Stimulated activated CD8-positive, alpha-beta memory T cell treated with anti-CD3 and anti-CD28 coated beads, Interleukin-2, amount 100 ng/mL, for 1 hour (primary cell): ENCODE data around the gene THUMPD3.

ENCODE experiments used
- DNase-seq, 2 donors: peaks; one replicate each; pipeline ENCODE4 v3.0.0-alpha.2; 2020; ENCODE audit warnings: low read depth in 2 of 2

Gene THUMPD3

GRCh38 chr3:9361691-9362388 lies 1.0 kb upstream of the THUMPD3 start:
- DNase-seq, result no peak

DNA sequence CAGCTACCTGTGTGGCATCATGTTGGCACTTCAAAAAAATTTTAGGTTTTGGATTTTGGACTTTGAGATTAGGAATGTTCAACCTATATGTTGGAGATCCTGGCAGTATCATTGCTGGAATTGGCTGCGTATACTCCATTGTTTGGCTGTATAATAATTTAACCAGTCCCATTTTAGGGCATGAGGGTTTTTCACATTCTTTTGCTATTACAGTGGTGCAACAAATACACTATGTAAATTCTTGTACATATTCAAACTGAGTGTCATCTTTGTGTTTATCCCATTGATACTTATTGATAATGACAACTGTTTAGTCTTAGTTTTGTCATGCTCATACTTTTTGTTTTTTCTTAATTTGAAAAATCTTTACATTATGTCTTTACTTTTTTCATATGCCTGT lies 6.7 kb downstream of the THUMPD3 start:
- no peak for DNase-seq

DNA sequence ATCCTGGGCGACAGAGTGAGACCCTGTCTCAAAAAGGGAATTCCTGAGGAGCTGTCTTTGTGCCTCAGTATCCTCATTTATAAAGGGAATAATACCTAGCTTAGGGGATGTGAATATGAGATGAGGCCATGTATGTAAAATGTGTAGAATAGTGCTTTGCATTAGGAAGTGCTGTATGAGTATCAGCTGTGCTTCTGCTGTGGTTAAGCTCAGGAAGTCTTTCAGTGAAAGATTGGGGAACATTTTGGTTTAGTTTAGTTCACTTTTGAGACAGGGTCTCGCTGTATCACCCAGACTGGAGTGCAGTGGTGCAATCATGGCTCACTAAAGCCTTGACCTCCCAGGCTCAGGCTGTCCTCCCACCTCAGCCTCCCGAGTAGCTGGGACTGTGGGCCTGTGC lies 10.6 kb downstream of the THUMPD3 start:
- DNase-seq, result no peak

GRCh38 chr3:9377981-9378380 lies 15.1 kb downstream of the THUMPD3 start:
- DNase-seq, result no peak

GRCh38 chr3:9379327-9379726 lies 16.5 kb downstream of the THUMPD3 start:
- DNase-seq, result no peak

- no peak for DNase-seq
Observed at GRCh38 chr3:9380014-9380413, 17.2 kb downstream of the THUMPD3 start.

GRCh38 chr3:9384141-9384828 lies 21.4 kb downstream of the THUMPD3 start:
- no peak for DNase-seq

- no peak for DNase-seq
Observed at GRCh38 chr3:9385187-9386077, 22.6 kb downstream of the THUMPD3 start.

- DNase-seq, result no peak
Observed at GRCh38 chr3:9386078-9386459, 23.2 kb downstream of the THUMPD3 start.

DNA sequence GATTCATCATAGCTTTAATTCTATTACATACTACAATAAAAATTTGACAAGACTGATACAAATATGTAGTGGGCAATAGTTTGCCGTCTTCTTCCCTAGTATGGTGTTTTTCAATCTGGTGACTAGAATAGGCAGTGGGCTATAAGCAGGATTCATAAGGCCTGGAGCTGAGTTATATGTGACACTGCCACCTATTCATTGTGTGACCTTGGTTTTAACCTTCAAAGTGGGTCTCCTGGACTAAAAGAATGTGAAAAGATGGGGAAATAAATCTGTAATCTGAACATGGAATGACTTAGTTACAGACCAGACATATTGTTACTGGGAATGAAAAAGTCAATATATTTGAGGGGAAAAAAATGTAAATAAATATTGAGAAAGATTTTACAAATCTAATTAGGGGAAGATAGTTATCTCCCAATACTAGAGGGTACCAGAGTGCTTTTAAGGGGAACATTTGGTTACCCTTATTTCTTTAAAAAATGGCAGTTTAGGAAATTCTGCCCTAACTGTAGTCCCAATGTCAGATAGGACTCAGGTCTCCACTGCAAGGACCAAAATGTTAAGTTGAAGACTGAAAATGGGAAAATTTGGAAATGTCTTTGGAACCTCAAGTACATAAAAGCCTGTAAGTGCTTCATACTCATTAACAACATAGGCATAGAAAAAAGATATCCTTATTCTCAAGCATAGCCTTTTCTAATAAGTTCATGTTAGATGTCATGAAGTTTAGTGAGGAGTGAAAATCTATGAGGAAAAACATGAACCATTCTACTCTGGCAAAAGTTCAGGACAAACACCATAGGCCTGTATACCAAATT lies 23.9 kb downstream of the THUMPD3 start:
- DNase-seq, result no peak

GRCh38 chr3:9387322-9387655 lies 24.4 kb downstream of the THUMPD3 start:
- no peak for DNase-seq

DNA sequence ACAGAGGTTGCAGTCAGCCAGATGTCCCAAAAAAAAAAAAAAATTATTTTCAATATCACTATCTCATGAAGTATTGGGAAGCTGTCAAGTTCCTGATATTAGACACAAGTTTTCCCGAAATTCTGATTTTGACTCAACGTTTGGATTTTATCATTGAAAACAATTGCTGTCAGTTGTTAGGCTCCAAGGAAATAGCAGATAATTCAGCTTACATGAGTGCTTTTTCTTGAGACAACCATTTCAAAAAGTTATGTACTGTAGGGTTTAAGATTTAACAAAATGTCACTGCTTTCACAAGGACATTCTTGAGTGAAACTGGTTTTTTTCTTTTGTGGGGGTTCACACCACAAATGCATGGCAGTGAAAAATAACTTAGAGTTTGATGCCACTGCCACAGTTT lies 25.3 kb downstream of the THUMPD3 start:
- DNase-seq, result no peak

GRCh38 chr3:9388562-9389272 lies 25.9 kb downstream of the THUMPD3 start:
- no peak for DNase-seq

DNA sequence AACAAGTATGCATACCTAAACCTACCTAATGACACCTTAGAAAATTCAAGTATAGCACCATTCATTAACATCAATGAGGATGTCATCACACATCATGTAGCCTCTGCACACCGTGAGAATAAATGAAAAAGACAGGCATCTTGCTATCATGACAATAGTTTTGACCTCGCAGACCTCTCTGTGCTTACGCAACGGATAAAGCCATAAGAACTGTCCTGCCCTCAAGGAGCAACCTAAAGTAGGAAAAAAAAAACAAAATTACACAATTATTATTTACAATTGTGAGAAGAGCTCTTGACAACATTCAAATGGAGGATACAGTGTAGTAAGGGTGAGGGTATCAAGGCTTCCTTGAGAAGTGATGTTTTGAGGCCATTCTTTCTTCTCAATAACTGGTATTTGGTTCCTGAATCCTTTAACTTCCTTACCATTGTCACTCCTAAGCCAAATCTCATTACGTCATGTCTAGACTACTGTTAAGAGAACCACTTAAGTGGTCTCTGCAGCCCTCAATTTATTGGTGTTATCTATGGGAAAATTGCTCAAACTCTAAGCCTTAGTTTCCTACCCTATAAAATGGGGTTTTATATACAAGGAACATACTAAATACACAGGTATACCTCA lies 27.5 kb downstream of the THUMPD3 start:
- no peak for DNase-seq

DNA sequence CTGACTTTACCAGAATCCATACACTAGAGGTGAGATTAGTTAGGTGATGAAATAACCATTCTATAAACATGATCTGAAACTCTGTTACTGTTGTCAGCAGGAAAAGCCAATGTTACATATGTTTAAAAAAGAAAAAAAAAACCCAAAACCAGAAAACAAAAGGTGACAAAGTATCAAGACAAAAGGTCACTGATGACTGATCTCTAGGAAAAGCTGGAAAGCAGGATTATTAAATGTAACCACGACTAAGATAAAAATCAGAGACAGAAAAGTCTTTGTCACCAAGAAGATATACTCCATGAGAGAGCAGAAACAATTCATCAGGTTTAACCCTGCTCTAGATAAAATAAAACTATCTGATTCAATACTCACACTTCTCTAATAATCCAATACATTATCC lies 29.2 kb downstream of the THUMPD3 start:
- no peak for DNase-seq

DNA sequence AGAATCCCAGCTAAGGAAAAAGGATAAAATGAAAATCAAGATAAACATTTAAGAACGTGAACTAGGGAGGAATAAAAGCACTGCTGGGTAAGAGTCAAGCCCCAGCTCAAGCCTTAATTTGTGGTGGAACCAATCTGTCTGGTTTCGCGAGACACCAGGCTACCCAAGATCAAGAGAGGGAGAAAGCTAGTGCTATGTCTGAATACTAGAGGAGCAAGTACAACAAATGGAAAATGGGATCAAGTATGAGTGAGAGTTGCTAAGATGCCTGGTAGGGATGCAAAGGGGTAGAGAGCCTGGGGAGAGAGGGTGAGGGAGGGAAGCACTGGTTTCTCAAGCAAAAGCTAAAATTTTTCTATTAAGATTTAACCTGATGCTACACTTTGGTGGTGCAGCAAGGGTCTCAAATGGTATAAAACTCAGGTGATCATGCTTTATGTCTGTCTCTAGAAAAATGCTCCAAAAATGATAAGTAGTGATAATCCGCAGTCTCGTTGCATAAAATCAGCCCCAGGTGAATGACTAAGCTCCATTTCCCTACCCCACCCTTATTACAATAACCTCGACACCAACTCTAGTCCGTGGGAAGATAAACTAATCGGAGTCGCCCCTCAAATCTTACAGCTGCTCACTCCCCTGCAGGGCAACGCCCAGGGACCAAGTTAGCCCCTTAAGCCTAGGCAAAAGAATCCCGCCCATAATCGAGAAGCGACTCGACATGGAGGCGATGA lies 32.9 kb downstream of the THUMPD3 start:
- no peak for DNase-seq

GRCh38 chr3:9396301-9396631 lies 33.4 kb downstream of the THUMPD3 start:
- DNase-seq, result peak; percentile 49 to 59

- peak; percentile 97 to 98 for DNase-seq
Observed at GRCh38 chr3:9396632-9397331, 33.9 kb downstream of the THUMPD3 start.

DNA sequence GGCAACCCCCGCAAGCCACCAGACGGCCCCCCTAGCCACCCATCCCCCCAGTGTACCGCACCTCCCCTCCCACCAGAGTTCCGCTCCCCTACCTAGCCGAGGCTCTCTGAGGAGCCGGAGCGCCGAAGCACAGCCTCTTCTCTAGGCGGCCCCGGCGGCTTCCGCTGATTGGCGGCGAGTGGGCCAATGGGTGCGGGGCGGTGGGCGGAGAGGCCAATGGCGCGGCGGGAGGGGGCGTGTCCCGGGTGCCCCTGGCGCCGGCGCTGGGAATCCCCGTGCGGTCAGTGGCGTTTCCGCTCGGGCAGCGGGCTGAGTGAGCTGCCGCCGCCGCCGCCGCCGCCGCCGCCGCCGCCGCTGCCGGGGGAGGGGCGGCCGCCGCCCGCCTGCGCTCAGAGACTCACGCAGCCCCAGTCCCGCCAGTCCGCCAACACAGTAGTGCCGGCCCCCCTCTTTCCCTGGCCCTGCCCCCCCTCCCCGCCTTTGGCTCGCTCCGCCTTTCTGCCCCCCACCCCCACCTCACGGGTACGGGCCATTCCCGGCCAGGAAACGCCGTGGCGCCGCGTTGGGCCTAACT lies 34.6 kb downstream of the THUMPD3 start, which contains the start of gene SETD5:
SETD5 (plus strand) TSS at position 284 of the 574 bp plus-strand sequence. CDS start 31,324 bp downstream, outside the sequence.
- peak; percentile 99 to 100 for DNase-seq
